H1 (cell line): Measurements from ENCODE around the gene SIK3. TPM values are rescaled to one million over a fixed set of nuclear protein-coding genes. Genes with fewer than 3 reads are reported as not detected.

Source experiments
- CREB1 ChIP-seq: IDR thresholded peaks from 2 replicates; pipeline ENCODE4 v1.6.1; 2012; ENCODE audit warnings: inconsistent platforms
- EP300 ChIP-seq, 2 experiments: IDR thresholded peaks; 1 replicate in 1 of 2; 2 replicates in 1 of 2; pipeline ENCODE4 v1.6.1; 2011 to 2012; ENCODE audit warnings: low read depth in 2 of 2, low read length in 2 of 2, mild to moderate bottlenecking in 2 of 2, borderline replicate concordance in 1 of 2, inconsistent platforms in 1 of 2, moderate library complexity in 1 of 2
- JUND ChIP-seq: IDR thresholded peaks from 2 replicates; pipeline ENCODE4 v1.6.1; 2011; ENCODE audit warnings: mild to moderate bottlenecking, improper control_type of control experiment, low read length
- PHF8 ChIP-seq: fragments of 200-600 bp; sonication (generic); conservative IDR thresholded peaks from 2 replicates; pipeline ENCODE4 v1.7.1; 2012; ENCODE audit warnings: low read depth, mild to moderate bottlenecking, inconsistent platforms, low read length, moderate library complexity
- POU5F1 ChIP-seq: IDR thresholded peaks from 2 replicates; pipeline ENCODE4 v1.6.1; 2011; ENCODE audit warnings: low read depth, mild to moderate bottlenecking, low read length, moderate library complexity
- SIRT6 ChIP-seq: IDR thresholded peaks from one replicate; pipeline ENCODE4 v1.7.1; 2012; ENCODE audit warnings: low read length, inconsistent platforms
- SIX5 ChIP-seq: IDR thresholded peaks from 2 replicates; pipeline ENCODE4 v1.6.1; 2011; ENCODE audit warnings: mild to moderate bottlenecking, low read depth, low read length
- SP2 ChIP-seq: IDR thresholded peaks from 2 replicates; pipeline ENCODE4 v1.6.1; 2012; ENCODE audit warnings: mild to moderate bottlenecking, low read length, inconsistent platforms
- polyA plus RNA-seq, 7 experiments: library from polyadenylated mRNA; depleted of rRNA in 3 of 7; stranded (reverse) in 5 of 7; unstranded in 2 of 7; fragments of >200 nt in 5 of 7; fragments of 200-250 nt in 2 of 7; gene quantifications; 1 replicate in 5 of 7; 2 replicates in 1 of 7; 4 replicates in 1 of 7; pipeline versions ENCODE4 v1.2.1 to v1.2.3, GENCODE V29; 2011 to 2013; ENCODE audit warnings: missing spikeins in 2 of 7, mixed read lengths in 2 of 7
- total RNA-seq: library from RNA; stranded (reverse); fragmentation: NEBNext Ultra II Directional; extraction: Animal tissue kit (Norgen Biotek cat#: 25700); gene quantifications from 2 replicates; pipeline ENCODE4 v1.2.1, GENCODE V29; 2021

The SIK3 gene
- total and polyA plus RNA-seq, 2 of the 8 experiments (the other 6 are each of a cell fraction or from before 2014, with no cell fraction given), result 19.9 to 32.1 TPM

DNA sequence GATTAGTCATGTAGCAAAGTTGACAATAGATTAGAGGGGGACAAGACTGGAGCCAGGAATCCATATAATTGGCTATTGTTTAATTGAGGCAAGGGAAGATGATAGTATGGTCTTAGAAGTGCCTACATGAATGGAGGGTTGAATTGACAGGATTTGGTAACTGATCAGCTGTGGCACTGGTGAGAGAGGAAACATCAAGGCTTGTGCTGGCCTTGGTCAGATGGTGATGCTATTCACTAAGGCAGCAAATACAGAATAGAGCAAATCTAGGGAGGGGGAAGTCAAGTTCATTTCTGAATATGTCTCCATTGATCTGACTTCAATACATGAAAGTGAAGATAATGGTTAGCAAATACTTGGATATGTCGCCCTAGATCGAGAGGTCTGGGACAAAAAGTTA lies 206.5 kb downstream of the SIK3 start (continued):
- no peak for TF ChIP-seq POU5F1
- TF ChIP-seq SIX5, result no peak
- TF ChIP-seq CREB1, result no peak
- TF ChIP-seq PHF8, result no peak
- no peak for TF ChIP-seq JUND
- TF ChIP-seq EP300 (IDR thresholded peaks at IDR 0.05; ENCODE audit: borderline replicate concordance in 1 of 2, low read depth in 2 of 2, low read length in 2 of 2), result no peak
- no peak for TF ChIP-seq SP2
- TF ChIP-seq SIRT6, result no peak
